Activated CD4-positive, alpha-beta T cell treated with anti-CD3 and anti-CD28 coated beads for 36 hours (primary cell): ENCODE measurements around the gene KIF2C. TPM values are rescaled to one million over a fixed set of nuclear protein-coding genes. Genes with fewer than 3 reads are reported as not detected.
"Not testable (repeated sequence)": the region's sequence is repeated elsewhere in the genome, so short reads cannot be mapped to it uniquely, and the experiment has no call there.

ENCODE experiments used
- ATAC-seq: fragments of 200-7000 bp; cut with Tn5 transposase; one replicate; pipeline ENCODE4 v1.10.0; 2021; ENCODE audit warnings: mild to moderate bottlenecking, moderate library complexity
- CTCF ChIA-PET: fragments of 350-600 bp; sonication (Branson Sonifier 250); formaldehyde crosslinking; loops from one replicate; lab custom pipeline; 2021; ENCODE audit warnings: antibody characterized with exemption; lab: Charles Lee
- POLR2A ChIA-PET: fragments of 350-600 bp; sonication (Branson Sonifier 250); formaldehyde crosslinking; loops from one replicate; lab custom pipeline; 2021; ENCODE audit warnings: antibody characterized with exemption, inconsistent platforms; lab: Charles Lee
- DNase-seq: peaks from one replicate; pipeline ENCODE4 v3.0.0-alpha.2; 2020
- H3K27ac Mint-ChIP-seq: one replicate; pipeline ENCODE4 v1.8.0; 2021; ENCODE audit warnings: mixed read lengths
- H3K27me3 Mint-ChIP-seq: one replicate; pipeline ENCODE4 v1.8.0; 2021; ENCODE audit warnings: mixed read lengths
- H3K36me3 Mint-ChIP-seq: one replicate; pipeline ENCODE4 v1.8.0; 2021; ENCODE audit warnings: low read depth, mixed read lengths
- H3K4me1 Mint-ChIP-seq: one replicate; pipeline ENCODE4 v1.8.0; 2021; ENCODE audit warnings: mixed read lengths
- H3K4me3 Mint-ChIP-seq: one replicate; pipeline ENCODE4 v1.8.0; 2021; ENCODE audit warnings: mild to moderate bottlenecking, moderate library complexity, mixed read lengths
- H3K9me3 Mint-ChIP-seq: one replicate; pipeline ENCODE4 v1.8.0; 2021; ENCODE audit warnings: low read depth, mixed read lengths
- intact Hi-C, 2 experiments: fragments of 100-400 bp; cut with DNase I in 1 of 2; cut with micrococcal nuclease in 1 of 2; formaldehyde crosslinking; loops; one replicate each; pipeline versions ENCODE4 v1.14.2 to v1.15.1; 2022 to 2024; cut with DNase I, micrococcal nuclease
- total RNA-seq, 2 experiments: library from RNA; stranded (reverse); gene quantifications; one replicate each; pipeline ENCODE4 v1.2.3, GENCODE V29; 2021

Gene KIF2C
- total RNA-seq, 2 experiments from 2014 or later, result 101 to 119 TPM

- intact Hi-C loops, result loop anchor here (1.0 to 10.0 kb wide), 14 partner anchors 8 to 956 kb away; partner anchors contain the start of genes KIF2C (in 2 of the 2), PLK3 (in 2 of the 2), RPS8 (in 2 of the 2) and UROD (in 2 of the 2)
- CTCF ChIA-PET, result interaction anchor here (0.6 to 4.4 kb wide), 28 partner anchors 9 to 575 kb away, joined by 3 to 41 read pairs (median 4); partner anchors contain the start of genes ARMH1, BTBD19, DYNLT4 and EIF2B3
Measured at GRCh38 chr1:44730741-44731512, 8.7 kb upstream of the KIF2C start, which contains the start of gene RNU5D-1. Gene RNU5D-1 (minus strand): TSS chr1:44731170.

GRCh38 chr1:44733365-44733764 is 6.3 kb upstream of the KIF2C start:
- H3K4me3 Mint-ChIP-seq, result no peak overlapping the region
- POLR2A ChIA-PET, result interaction anchor here (0.7 to 18.5 kb wide), 3 partner anchors 12 to 88 kb away, joined by 4 to 675 read pairs (median 580); no protein-coding TSS in a partner anchor
- intact Hi-C loops, result loop anchor here in 1 of 2 experiments (5.0 to 10.0 kb wide), 2 partner anchors 279 to 851 kb away; partner anchors contain the start of genes HECTD3, NASP and UROD
- no peaks in the 10 kb centered on the region for H3K27me3 Mint-ChIP-seq
- DNase-seq, result no peak
- H3K36me3 Mint-ChIP-seq, result peaks cover 3% of the 10 kb centered on the region
- CTCF ChIA-PET, result interaction anchor here (0.6 to 4.0 kb wide), 5 partner anchors 12 to 76 kb away, joined by 3 to 41 read pairs (median 5); partner anchors contain the start of gene BTBD19
- no peak overlapping the region for H3K27ac Mint-ChIP-seq
- H3K9me3 Mint-ChIP-seq, result no peaks in the 10 kb centered on the region
- no peak for ATAC-seq
- H3K4me1 Mint-ChIP-seq, result peaks cover 28% of the 10 kb centered on the region

More at GRCh38 chr1:44730741-44731512, 8.7 kb upstream of the KIF2C start, which contains the start of gene RNU5D-1:
- Mint-ChIP-seq H3K4me3 (peak within 1 kb of the TSS; percentile 67), H3K36me3 (peaks cover 3% of the 10 kb centered on the region), H3K4me1 (peaks cover 45% of the 10 kb centered on the region), H3K27ac (peak within 1 kb of the TSS; percentile 100), H3K27me3 (no peaks in the 10 kb centered on the region), H3K9me3 (no peaks in the 10 kb centered on the region)
- POLR2A ChIA-PET, result interaction anchor here (0.6 to 18.5 kb wide), 41 partner anchors 7 to 899 kb away, joined by 3 to 675 read pairs (median 5); partner anchors contain the start of genes ARMH1, BTBD19, CCDC163 and DYNLT4
- ATAC-seq (peak; percentile 85), DNase-seq (peak; percentile 98)

GRCh38 chr1:44733784-44734183 is 5.9 kb upstream of the KIF2C start:
- H3K36me3 Mint-ChIP-seq, result peaks cover 3% of the 10 kb centered on the region
- H3K27ac Mint-ChIP-seq, result no peak overlapping the region
- intact Hi-C loops, result loop anchor here in 1 of 2 experiments (5.0 to 10.0 kb wide), 2 partner anchors 279 to 851 kb away; partner anchors contain the start of genes HECTD3, NASP and UROD
- H3K4me3 Mint-ChIP-seq, result no peak overlapping the region
- no peaks in the 10 kb centered on the region for H3K9me3 Mint-ChIP-seq
- ATAC-seq, result no peak
- no peaks in the 10 kb centered on the region for H3K27me3 Mint-ChIP-seq
- ChIA-PET POLR2A (interaction anchor here (0.7 to 18.5 kb wide), 3 partner anchors 12 to 87 kb away, joined by 4 to 675 read pairs (median 580); no protein-coding TSS in a partner anchor), CTCF (interaction anchor here (0.6 to 1.4 kb wide), 3 partner anchors 12 to 52 kb away, joined by 3 to 5 read pairs (median 5); no protein-coding TSS in a partner anchor)
- DNase-seq, result no peak
- peaks cover 26% of the 10 kb centered on the region for H3K4me1 Mint-ChIP-seq

- peaks cover 11% of the 10 kb centered on the region for H3K36me3 Mint-ChIP-seq
- no peak for DNase-seq
- no peak overlapping the region for H3K4me3 Mint-ChIP-seq
- ATAC-seq, result no peak
- ChIA-PET POLR2A (interaction anchor here (1.5 to 2.6 kb wide), 2 partner anchors 15 to 83 kb away, joined by 5 to 17 read pairs; no protein-coding TSS in a partner anchor), CTCF (interaction anchor here (0.6 to 1.5 kb wide), 4 partner anchors 14 to 327 kb away, joined by 3 to 4 read pairs (median 4); no protein-coding TSS in a partner anchor)
- no peaks in the 10 kb centered on the region for H3K27me3 Mint-ChIP-seq
- H3K27ac Mint-ChIP-seq, result no peak overlapping the region
- peaks cover 28% of the 10 kb centered on the region for H3K4me1 Mint-ChIP-seq
- no peaks in the 10 kb centered on the region for H3K9me3 Mint-ChIP-seq
- intact Hi-C loops, result loop anchor here in 1 of 2 experiments (10.0 kb wide), 1 partner anchor 849 kb away; the partner anchor contains the start of gene NASP
Measured at GRCh38 chr1:44735992-44736391, 3.6 kb upstream of the KIF2C start.

- Mint-ChIP-seq H3K27ac (peak overlapping the region; percentile 94), H3K4me1 (peaks cover 24% of the 10 kb centered on the region), H3K4me3 (peak overlapping the region; percentile 98), H3K36me3 (peaks cover 28% of the 10 kb centered on the region)
- H3K27me3 Mint-ChIP-seq, DNase-seq, H3K9me3 Mint-ChIP-seq, CTCF ChIA-PET: not testable (repeated sequence)
- intact Hi-C loops, result loop anchor here (1.0 to 10.0 kb wide), 15 partner anchors 8 to 846 kb away; partner anchors contain the start of genes RNU5D-1 (in 2 of the 2), RPS8 (in 2 of the 2), ARMH1 (in 1 of the 2) and DYNLT4 (in 1 of the 2)
- POLR2A ChIA-PET, result interaction anchor here (2.3 kb wide), 1 partner anchor 17 kb away, joined by 12 read pairs; no protein-coding TSS in a partner anchor
- peak; percentile 1 for ATAC-seq
Measured at GRCh38 chr1:44738953-44739306, 707 bp upstream of the KIF2C start.

- H3K36me3 Mint-ChIP-seq, result peaks cover 37% of the 10 kb centered on the region
- ChIA-PET POLR2A (interaction anchor here (1.4 to 2.3 kb wide), 4 partner anchors 10 to 79 kb away, joined by 5 to 12 read pairs (median 7); partner anchors contain the start of genes BTBD19 and DYNLT4), CTCF (interaction anchor here (0.6 to 2.2 kb wide), 4 partner anchors 9 to 45 kb away, joined by 3 to 15 read pairs (median 4); partner anchors contain the start of genes RNU5D-1 and RPS8)
- no peak for DNase-seq
- intact Hi-C loops, result no loop called here
- peaks cover 26% of the 10 kb centered on the region for H3K4me1 Mint-ChIP-seq
- no peaks in the 10 kb centered on the region for H3K9me3 Mint-ChIP-seq
- H3K27ac Mint-ChIP-seq, result peak overlapping the region; percentile 92
- peak overlapping the region; percentile 98 for H3K4me3 Mint-ChIP-seq
- no peaks in the 10 kb centered on the region for H3K27me3 Mint-ChIP-seq
- ATAC-seq, result no peak
Measured at GRCh38 chr1:44740179-44740617, 561 bp downstream of the KIF2C start.

- Mint-ChIP-seq H3K27me3 (no peaks in the 10 kb centered on the region), H3K4me3 (peak overlapping the region; percentile 43), H3K36me3 (peaks cover 52% of the 10 kb centered on the region), H3K9me3 (no peaks in the 10 kb centered on the region), H3K27ac (peak overlapping the region; percentile 14), H3K4me1 (peaks cover 26% of the 10 kb centered on the region)
- intact Hi-C loops, result no loop called here
- no peak for DNase-seq
- ChIA-PET POLR2A (interaction anchor here (0.5 to 3.5 kb wide), 5 partner anchors 12 to 76 kb away, joined by 5 to 11 read pairs (median 7); no protein-coding TSS in a partner anchor), CTCF (interaction anchor here (0.5 to 1.0 kb wide), 6 partner anchors 13 to 618 kb away, joined by 3 to 6 read pairs (median 3); no protein-coding TSS in a partner anchor)
- ATAC-seq, result no peak
Measured at GRCh38 chr1:44743211-44743610, 3.6 kb downstream of the KIF2C start.

GRCh38 chr1:44747878-44748277 is 8.2 kb downstream of the KIF2C start:
- intact Hi-C loops, result no loop called here
- Mint-ChIP-seq H3K4me1 (peaks cover 7% of the 10 kb centered on the region), H3K4me3 (no peak overlapping the region), H3K27ac (no peak overlapping the region), H3K27me3 (no peaks in the 10 kb centered on the region), H3K36me3 (peaks cover 50% of the 10 kb centered on the region), H3K9me3 (no peaks in the 10 kb centered on the region)
- no peak for ATAC-seq
- DNase-seq, result no peak
- POLR2A ChIA-PET, result interaction anchor here (0.9 kb wide), 2 partner anchors 27 to 28 kb away, joined by 3 read pairs; partner anchors contain the start of gene RPS8
- CTCF ChIA-PET, result interaction anchor here (0.6 to 1.2 kb wide), 5 partner anchors 12 to 510 kb away, joined by 3 to 5 read pairs (median 3); no protein-coding TSS in a partner anchor

- Mint-ChIP-seq H3K4me3 (no peak overlapping the region), H3K4me1 (peaks cover 2% of the 10 kb centered on the region), H3K9me3 (no peaks in the 10 kb centered on the region), H3K27ac (no peak overlapping the region), H3K36me3 (peaks cover 76% of the 10 kb centered on the region), H3K27me3 (no peaks in the 10 kb centered on the region)
- no peak for DNase-seq
- POLR2A ChIA-PET, result no interaction called here
- no peak for ATAC-seq
- CTCF ChIA-PET, result no interaction called here
- intact Hi-C loops, result no loop called here
Measured at GRCh38 chr1:44757420-44757819, 17.8 kb downstream of the KIF2C start.

- Mint-ChIP-seq H3K4me1 (no peaks in the 10 kb centered on the region), H3K36me3 (peaks cover 73% of the 10 kb centered on the region), H3K9me3 (no peaks in the 10 kb centered on the region), H3K27ac (no peak overlapping the region), H3K27me3 (no peaks in the 10 kb centered on the region), H3K4me3 (no peak overlapping the region)
- intact Hi-C loops, result no loop called here
- ChIA-PET POLR2A (interaction anchor here (0.8 to 2.1 kb wide), 2 partner anchors 9 to 38 kb away, joined by 8 to 10 read pairs; no protein-coding TSS in a partner anchor), CTCF (interaction anchor here (1.4 kb wide), 1 partner anchor 10 kb away, joined by 5 read pairs; no protein-coding TSS in a partner anchor)
- DNase-seq (no peak), ATAC-seq (no peak)
Measured at GRCh38 chr1:44759077-44759476, 19.4 kb downstream of the KIF2C start.
